ENCODE data around the gene DICER1. TPM values are rescaled to one million over a fixed set of nuclear protein-coding genes. Genes with fewer than 3 reads are reported as not detected.

DICER1 gene
- total RNA-seq, 4 donors from 2014 or later: 64.3 to 125 (median 78.0) TPM

DNA sequence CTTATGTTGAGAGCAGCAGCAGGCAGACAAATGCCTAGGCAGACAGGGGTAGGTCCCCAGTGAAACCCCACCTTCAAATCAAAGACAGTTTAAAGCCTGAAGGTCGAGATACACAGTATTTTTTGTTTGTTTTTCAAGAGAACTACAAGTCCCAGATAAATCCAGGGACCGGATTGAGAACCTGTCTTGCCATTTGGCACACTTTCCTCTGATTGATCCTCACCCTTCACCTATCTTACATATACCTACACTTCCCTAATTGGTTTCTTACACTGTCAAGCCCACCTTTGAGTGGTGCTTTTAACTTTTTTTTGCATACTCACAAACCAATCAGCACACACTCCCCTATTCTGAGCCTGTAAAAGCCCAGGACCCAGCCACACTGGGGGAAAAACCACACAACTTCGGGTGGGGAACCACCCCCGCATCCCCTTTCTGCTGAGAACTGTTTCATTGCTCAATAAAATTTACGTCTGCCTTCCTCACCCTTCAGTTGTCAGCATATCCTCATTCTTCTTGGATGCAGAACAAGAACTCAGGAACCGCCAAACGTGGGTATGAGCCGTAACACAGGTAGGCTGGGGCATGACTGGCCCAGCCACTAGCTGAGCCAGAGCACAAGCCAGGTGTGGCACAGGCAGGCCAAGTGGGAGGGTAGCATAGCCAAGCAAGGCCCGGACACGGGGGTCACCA lies 11.1 kb downstream of the DICER1 start:
- DNase-seq: no peak
- Histone ChIP-seq H3K27ac (no peak overlapping the region), H3K36me3 (no peaks in the 10 kb centered on the region), H3K4me3 (no peak overlapping the region), H3K9me3 (no peaks in the 10 kb centered on the region), H3K4me1 (peaks cover 0 to 20% (median 5%) of the 10 kb centered on the region in 4 donors), H3K27me3 (no peaks in the 10 kb centered on the region)
- TF ChIP-seq, protein P1, sequence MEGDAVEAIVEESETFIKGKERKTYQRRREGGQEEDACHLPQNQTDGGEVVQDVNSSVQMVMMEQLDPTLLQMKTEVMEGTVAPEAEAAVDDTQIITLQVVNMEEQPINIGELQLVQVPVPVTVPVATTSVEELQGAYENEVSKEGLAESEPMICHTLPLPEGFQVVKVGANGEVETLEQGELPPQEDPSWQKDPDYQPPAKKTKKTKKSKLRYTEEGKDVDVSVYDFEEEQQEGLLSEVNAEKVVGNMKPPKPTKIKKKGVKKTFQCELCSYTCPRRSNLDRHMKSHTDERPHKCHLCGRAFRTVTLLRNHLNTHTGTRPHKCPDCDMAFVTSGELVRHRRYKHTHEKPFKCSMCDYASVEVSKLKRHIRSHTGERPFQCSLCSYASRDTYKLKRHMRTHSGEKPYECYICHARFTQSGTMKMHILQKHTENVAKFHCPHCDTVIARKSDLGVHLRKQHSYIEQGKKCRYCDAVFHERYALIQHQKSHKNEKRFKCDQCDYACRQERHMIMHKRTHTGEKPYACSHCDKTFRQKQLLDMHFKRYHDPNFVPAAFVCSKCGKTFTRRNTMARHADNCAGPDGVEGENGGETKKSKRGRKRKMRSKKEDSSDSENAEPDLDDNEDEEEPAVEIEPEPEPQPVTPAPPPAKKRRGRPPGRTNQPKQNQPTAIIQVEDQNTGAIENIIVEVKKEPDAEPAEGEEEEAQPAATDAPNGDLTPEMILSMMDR (IDR thresholded peaks at IDR 0.05): no peak
- no peak for TF ChIP-seq POLR2A (IDR thresholded peaks at IDR 0.05)

GRCh38 chr14:95144849-95145248 lies 12.5 kb downstream of the DICER1 start:
- H3K27ac ChIP-seq: no peak overlapping the region

DNA sequence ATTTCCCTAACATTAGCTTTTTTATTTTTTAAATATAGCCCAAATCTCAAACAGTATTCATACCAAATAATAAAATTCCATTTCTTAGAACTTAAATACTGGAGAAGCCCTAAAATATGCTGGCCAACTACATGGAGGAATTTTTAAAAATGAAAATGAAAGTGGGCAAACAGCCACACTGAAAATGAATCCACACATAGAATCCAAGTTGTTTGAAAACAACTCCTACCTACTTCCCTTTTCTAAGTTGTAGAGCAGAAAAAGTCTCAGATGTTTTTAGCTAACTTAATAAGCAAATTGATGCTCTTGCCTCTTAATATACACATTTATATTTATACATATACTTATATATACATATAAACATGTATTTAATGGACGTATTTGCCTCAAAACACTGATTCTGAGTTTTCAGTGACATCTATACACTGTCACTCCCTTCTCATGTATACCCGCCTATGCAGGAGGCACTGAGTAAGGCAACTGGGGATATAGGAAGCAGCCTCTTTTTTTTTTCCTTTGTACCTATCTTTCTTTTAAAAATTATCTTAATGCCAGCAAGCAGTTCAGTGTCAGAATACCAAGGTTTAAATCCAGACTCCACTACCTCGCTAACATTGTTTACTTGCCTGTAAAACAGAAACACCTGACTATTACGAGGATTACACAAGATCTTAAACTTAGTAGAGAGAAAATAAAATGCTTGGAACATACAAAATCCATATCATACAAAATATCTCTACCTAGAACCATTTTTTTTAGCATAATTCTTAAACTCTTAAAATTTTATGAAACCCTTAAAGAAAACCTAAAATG lies 13.3 kb downstream of the DICER1 start:
- DNase-seq: no peak
- H3K36me3 ChIP-seq: no peaks in the 10 kb centered on the region
- peaks cover 0 to 34% (median 10%) of the 10 kb centered on the region in 4 donors for H3K4me1 ChIP-seq
- TF ChIP-seq, protein P1 (IDR thresholded peaks at IDR 0.05): no peak
- no peak for TF ChIP-seq POLR2A (IDR thresholded peaks at IDR 0.05)
- H3K9me3 ChIP-seq: no peaks in the 10 kb centered on the region
- H3K27ac ChIP-seq: peak overlapping the region in 1 of 4 donors; percentile 29
- H3K27me3 ChIP-seq: no peaks in the 10 kb centered on the region
- no peak overlapping the region for H3K4me3 ChIP-seq

More at GRCh38 chr14:95144849-95145248, 12.5 kb downstream of the DICER1 start:
- Histone ChIP-seq H3K9me3 (no peaks in the 10 kb centered on the region), H3K36me3 (no peaks in the 10 kb centered on the region), H3K4me1 (peaks cover 0 to 34% (median 13%) of the 10 kb centered on the region in 4 donors), H3K4me3 (no peak overlapping the region), H3K27me3 (no peaks in the 10 kb centered on the region)
- TF ChIP-seq, protein P1 (IDR thresholded peaks at IDR 0.05): no peak
- TF ChIP-seq POLR2A (IDR thresholded peaks at IDR 0.05): no peak
- no peak for DNase-seq

- H3K27ac ChIP-seq: no peak overlapping the region
- no peaks in the 10 kb centered on the region for H3K27me3 ChIP-seq
- H3K4me3 ChIP-seq: no peak overlapping the region
- no peak for DNase-seq
- TF ChIP-seq, protein P1 (IDR thresholded peaks at IDR 0.05): no peak
- no peak for TF ChIP-seq POLR2A (IDR thresholded peaks at IDR 0.05)
- no peaks in the 10 kb centered on the region for H3K9me3 ChIP-seq
- no peaks in the 10 kb centered on the region for H3K36me3 ChIP-seq
- peaks cover 0 to 26% (median 8%) of the 10 kb centered on the region in 4 donors for H3K4me1 ChIP-seq
Measured at GRCh38 chr14:95142208-95142607, 15.1 kb downstream of the DICER1 start.

- Histone ChIP-seq H3K4me1 (peaks cover 0 to 26% (median 8%) of the 10 kb centered on the region in 4 donors), H3K4me3 (no peak overlapping the region), H3K27ac (no peak overlapping the region), H3K27me3 (no peaks in the 10 kb centered on the region), H3K36me3 (no peaks in the 10 kb centered on the region), H3K9me3 (no peaks in the 10 kb centered on the region)
- TF ChIP-seq, protein P1 (IDR thresholded peaks at IDR 0.05): no peak
- no peak for TF ChIP-seq POLR2A (IDR thresholded peaks at IDR 0.05)
- no peak for DNase-seq
Measured at GRCh38 chr14:95141684-95142083, 15.6 kb downstream of the DICER1 start.

Measured in Peyer's patch (tissue), 4 donors.